HUDEP-2 (cell line): ENCODE results near the gene P2RX3.
"Not testable (repeated sequence)": the region's sequence is repeated elsewhere in the genome, so short reads cannot be mapped to it uniquely, and the experiment has no call there.

Experiments used
- DNase-seq, 76 experiments: peaks; one replicate each; lab custom pipeline; 2025; ENCODE audit not compliant: unreplicated experiment in 76 of 76; lab: John Stamatoyannopoulos, UW

Gene P2RX3

GRCh38 chr11:57324154-57324885 is 13.8 kb upstream of the P2RX3 start:
- peak in 10 of 76 experiments; percentile 9 to 42 (median 12) for DNase-seq

- peak in 75 of 76 experiments; percentile 50 to 94 (median 89) for DNase-seq
Measured at GRCh38 chr11:57324886-57325734, 13.0 kb upstream of the P2RX3 start, which contains the start of gene TNKS1BP1. TNKS1BP1 (minus strand) TSS chr11:57324952; CDS start chr11:57321885, 3,067 bp downstream.

GRCh38 chr11:57325735-57326048 is 12.5 kb upstream of the P2RX3 start:
- DNase-seq = no peak

GRCh38 chr11:57327721-57328120 is 10.4 kb upstream of the P2RX3 start:
- DNase-seq = no peak

GRCh38 chr11:57330029-57330428 is 8.1 kb upstream of the P2RX3 start:
- DNase-seq = no peak

GRCh38 chr11:57331720-57332119 is 6.4 kb upstream of the P2RX3 start:
- no peak for DNase-seq

GRCh38 chr11:57332694-57333440 is 5.3 kb upstream of the P2RX3 start:
- DNase-seq = no peak

- no peak for DNase-seq
Measured at GRCh38 chr11:57335023-57335342, 3.2 kb upstream of the P2RX3 start.

GRCh38 chr11:57335343-57336110 is 2.6 kb upstream of the P2RX3 start, which contains the start of gene SSRP1:
SSRP1 (minus strand) TSS chr11:57335892; CDS start chr11:57335121, 771 bp downstream.
- peak in 71 of 76 experiments; percentile 28 to 89 (median 75) for DNase-seq

- no peak for DNase-seq
Measured at GRCh38 chr11:57336111-57336666, 2.0 kb upstream of the P2RX3 start.

GRCh38 chr11:57336856-57337255 is 1.3 kb upstream of the P2RX3 start:
- DNase-seq = not testable (repeated sequence)

GRCh38 chr11:57339328-57339727 is 1.2 kb downstream of the P2RX3 start:
- DNase-seq = no peak

- DNase-seq = peak in 2 of 76 experiments; percentile 7 to 11
Measured at GRCh38 chr11:57340039-57340615, 2.0 kb downstream of the P2RX3 start.

GRCh38 chr11:57341250-57341808 is 3.2 kb downstream of the P2RX3 start:
- DNase-seq = no peak

GRCh38 chr11:57342702-57343101 is 4.5 kb downstream of the P2RX3 start:
- no peak for DNase-seq

- DNase-seq = no peak
Measured at GRCh38 chr11:57343825-57344224, 5.7 kb downstream of the P2RX3 start.

- no peak for DNase-seq
Measured at GRCh38 chr11:57344826-57345225, 6.7 kb downstream of the P2RX3 start.

GRCh38 chr11:57345555-57346211 is 7.5 kb downstream of the P2RX3 start:
- peak in 63 of 76 experiments; percentile 10 to 75 (median 50) for DNase-seq

GRCh38 chr11:57347336-57347735 is 9.2 kb downstream of the P2RX3 start:
- DNase-seq = no peak
